Kidney (tissue), 14 donors: ENCODE results near the gene MECR. TPM values are rescaled to one million over a fixed set of nuclear protein-coding genes. Genes with fewer than 3 reads are reported as not detected.

ENCODE experiments used
- DNase-seq, 5 donors: peaks; one replicate each; pipeline ENCODE4 v3.0.0-alpha.2; 2013 to 2020
- FAIRE-seq: peaks from 2 replicates; lab custom pipeline; 2012; peaks lifted over from hg19 to GRCh38; lab: Jason Lieb, UNC
- H3K27ac ChIP-seq, 2 donors: one replicate each; pipeline ENCODE4 v1.7.0; 2013; ENCODE audit warnings: low read depth in 2 of 2, low read length in 2 of 2, inconsistent platforms in 1 of 2
- H3K27me3 ChIP-seq: one replicate; pipeline ENCODE4 v1.7.1; 2013; ENCODE audit warnings: low read length, inconsistent platforms; ENCODE audit not compliant: control insufficient read depth, insufficient read depth
- H3K36me3 ChIP-seq, 3 donors: one replicate each; pipeline versions ENCODE4 v1.7.0 to v1.7.1; 2013; ENCODE audit warnings: low read length in 3 of 3, control low read depth in 1 of 3, inconsistent platforms in 1 of 3; ENCODE audit not compliant: insufficient read depth in 3 of 3, control insufficient read depth in 2 of 3
- H3K4me1 ChIP-seq, 3 donors: one replicate each; pipeline versions ENCODE4 v1.7.0 to v1.7.1; 2013; ENCODE audit warnings: low read length in 3 of 3, inconsistent platforms in 1 of 3, low read depth in 1 of 3; ENCODE audit not compliant: control insufficient read depth in 2 of 3, insufficient read depth in 2 of 3
- H3K4me3 ChIP-seq, 3 donors: one replicate each; pipeline versions ENCODE4 v1.7.0 to v1.8.1; 2013; ENCODE audit warnings: low read length in 3 of 3, control low read depth in 1 of 3, inconsistent platforms in 1 of 3
- H3K9ac ChIP-seq, 3 donors: one replicate each; pipeline versions ENCODE4 v1.7.0 to v1.7.1; 2013; ENCODE audit warnings: low read length in 3 of 3, control low read depth in 1 of 3, inconsistent platforms in 1 of 3
- H3K9me3 ChIP-seq, 3 donors: one replicate each; pipeline versions ENCODE4 v1.7.0 to v1.7.1; 2013; ENCODE audit warnings: low read length in 3 of 3, control low read depth in 1 of 3, inconsistent platforms in 1 of 3; ENCODE audit not compliant: control insufficient read depth in 2 of 3, insufficient read depth in 1 of 3
- CTCF ChIP-seq: IDR thresholded peaks from 3 replicates; pipeline ENCODE4 v1.5.1; 2012; ENCODE audit warnings: mild to moderate bottlenecking, moderate library complexity, borderline replicate concordance; ENCODE audit not compliant: insufficient read depth; ENCODE audit errors: extremely low read depth
- intact Hi-C: fragments of 100-400 bp; cut with DNase I; formaldehyde crosslinking; loops from one replicate; pipeline ENCODE4 v1.11.1; 2022
- polyA plus RNA-seq: library from polyadenylated mRNA; stranded (reverse); fragments of 350-450 nt; fragmentation: Illumina TruSeq; extraction: RNeasy Lipid Tissue Mini Kit (QIAGEN cat#74804); gene quantifications from one replicate; pipeline ENCODE4 v1.2.3, GENCODE V29; 2014; ENCODE audit warnings: low read depth, low replicate concordance; ENCODE audit not compliant: insufficient read depth
- total RNA-seq: library from RNA; stranded (reverse); fragmentation: NEBNext Ultra II Directional; extraction: Animal tissue kit (Norgen Biotek cat#: 25700); gene quantifications from one replicate; pipeline ENCODE4 v1.2.1, GENCODE V29; 2021
- donor health status: control.
- donor health status: control.
- donor health status: control.
- donor health status: control.
- donor health status: control.
- donor health status: DM: yes; HTN: yes; CAD: no.
- donor health status: Normal renal cell carcinoma (clear cell type).

MECR gene
- total and polyA plus RNA-seq, 2 donors from 2014 or later: 27.7 to 42.6 TPM

DNA sequence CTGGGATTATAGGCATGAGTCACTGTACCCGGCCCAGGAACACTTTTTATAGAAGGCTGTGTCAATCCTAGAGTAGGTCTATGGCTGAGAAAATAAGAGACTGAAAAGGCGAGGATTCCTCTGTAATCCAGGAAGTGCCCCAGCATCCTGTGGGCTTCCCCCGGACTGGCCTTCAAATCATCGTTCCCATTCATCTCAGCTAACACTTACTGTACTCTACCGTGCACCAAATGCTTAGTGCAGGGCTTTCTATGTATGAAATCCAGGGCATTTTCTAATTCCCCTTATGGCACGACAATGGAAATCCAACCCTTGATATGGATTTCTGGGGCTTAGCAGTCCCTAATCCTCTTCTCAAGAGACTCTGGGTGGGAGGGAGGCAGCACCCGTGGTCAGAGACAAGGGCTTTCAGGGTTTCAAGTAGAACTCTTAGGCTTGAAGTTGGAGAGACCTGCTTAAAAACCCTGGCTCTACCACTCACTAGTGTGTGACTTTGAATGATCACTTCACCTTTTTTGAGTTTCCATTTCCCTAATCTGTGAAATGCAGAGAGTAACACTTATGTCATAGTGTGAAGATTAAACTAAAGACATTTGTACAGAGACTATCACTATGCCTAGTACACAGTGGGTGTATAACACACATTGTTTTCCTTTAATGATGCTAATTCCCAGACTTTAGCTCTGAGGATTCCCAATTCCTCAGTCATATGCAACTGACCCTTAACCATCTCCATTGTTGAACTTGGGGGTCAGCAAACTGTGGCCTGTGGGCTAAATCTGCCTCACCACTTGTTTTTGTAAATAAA is 20.3 kb downstream of the MECR start:
- no peak for FAIRE-seq
- no peaks in the 10 kb centered on the region for H3K27me3 ChIP-seq
- H3K4me1 ChIP-seq: no peaks in the 10 kb centered on the region
- TF ChIP-seq CTCF: no peak
- peaks cover 8 to 30% (median 12%) of the 10 kb centered on the region in 3 donors for H3K36me3 ChIP-seq
- no peak overlapping the region for H3K9ac ChIP-seq
- no peak overlapping the region for H3K4me3 ChIP-seq
- no peak for DNase-seq
- intact Hi-C loops: no loop called here
- no peaks in the 10 kb centered on the region for H3K9me3 ChIP-seq
- no peak overlapping the region for H3K27ac ChIP-seq

- no peaks in the 10 kb centered on the region for H3K27me3 ChIP-seq
- no peak for DNase-seq
- no peaks in the 10 kb centered on the region for H3K4me1 ChIP-seq
- H3K9me3 ChIP-seq: no peaks in the 10 kb centered on the region
- no peak for TF ChIP-seq CTCF
- no peak for FAIRE-seq
- H3K9ac ChIP-seq: no peak overlapping the region
- H3K27ac ChIP-seq: no peak overlapping the region
- intact Hi-C loops: no loop called here
- H3K36me3 ChIP-seq: peaks cover 6 to 20% (median 10%) of the 10 kb centered on the region in 3 donors
- H3K4me3 ChIP-seq: no peak overlapping the region
Observed at GRCh38 chr1:29209173-29209572, 21.6 kb downstream of the MECR start.

DNA sequence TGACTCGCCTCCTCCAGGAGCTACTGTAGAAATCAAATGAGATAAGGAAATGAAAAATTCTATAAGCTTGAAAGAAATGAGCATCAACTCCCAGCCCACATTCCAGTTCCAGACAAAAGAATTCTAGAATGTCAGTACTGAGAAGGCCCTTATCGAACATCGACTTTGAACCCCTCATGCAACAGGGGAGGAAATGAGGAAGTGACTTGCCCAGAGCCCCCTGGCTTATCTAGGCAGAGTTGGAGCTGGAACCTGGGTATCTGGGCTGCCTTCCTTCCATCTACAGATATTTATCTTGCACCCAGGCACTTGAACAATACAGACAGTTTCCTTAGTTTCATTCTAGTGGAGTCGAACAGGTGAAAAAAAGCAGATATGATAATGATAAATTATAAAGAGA is 22.3 kb downstream of the MECR start:
- no peaks in the 10 kb centered on the region for H3K9me3 ChIP-seq
- H3K4me3 ChIP-seq: no peak overlapping the region
- no peak for FAIRE-seq
- H3K27me3 ChIP-seq: no peaks in the 10 kb centered on the region
- no peak for DNase-seq
- no peaks in the 10 kb centered on the region for H3K4me1 ChIP-seq
- H3K27ac ChIP-seq: no peak overlapping the region
- H3K36me3 ChIP-seq: peaks cover 4 to 17% (median 11%) of the 10 kb centered on the region in 3 donors
- intact Hi-C loops: no loop called here
- TF ChIP-seq CTCF: no peak
- no peak overlapping the region for H3K9ac ChIP-seq
